Right cardiac atrium (tissue), 5 donors: ENCODE results near the gene EIF4H. TPM values are rescaled to one million over a fixed set of nuclear protein-coding genes. Genes with fewer than 3 reads are reported as not detected.
"Not testable (repeated sequence)": the region's sequence is repeated elsewhere in the genome, so short reads cannot be mapped to it uniquely, and the experiment has no call there.

Experiments used
- ATAC-seq, 2 donors: fragments of 200-7000 bp; cut with Tn5 transposase; one replicate each; pipeline versions ENCODE4 v1.8.0 to v1.9.1; 2020; ENCODE audit warnings: moderate library complexity in 2 of 2, mild to moderate bottlenecking in 1 of 2
- DNase-seq, 3 donors: peaks; one replicate each; pipeline ENCODE4 v3.0.0-alpha.2; 2020
- H3K27ac ChIP-seq: one replicate; pipeline ENCODE4 v1.5.1; 2013; ENCODE audit warnings: mild to moderate bottlenecking, low read length, control low read depth, moderate library complexity
- H3K27me3 ChIP-seq: one replicate; pipeline ENCODE4 v1.6.1; 2013; ENCODE audit not compliant: control insufficient read depth, insufficient read depth
- H3K4me1 ChIP-seq: one replicate; pipeline ENCODE4 v1.6.1; 2013; ENCODE audit warnings: low read length; ENCODE audit not compliant: control insufficient read depth, insufficient read depth
- H3K4me3 ChIP-seq: one replicate; pipeline ENCODE4 v1.5.1; 2013; ENCODE audit warnings: low read length, control low read depth
- H3K9me3 ChIP-seq: one replicate; pipeline ENCODE4 v1.6.1; 2013; ENCODE audit warnings: low read length; ENCODE audit not compliant: control insufficient read depth
- WGBS: extraction: QIAGEN DNeasy Blood & Tissue Kit; methylation state at CpG from one replicate; pipeline ENCODE4 v1.1.7; 2013; 5-methylcytosine and 5-hydroxymethylcytosine counted together
- intact Hi-C, 4 donors: fragments of 100-400 bp; cut with DNase I; formaldehyde crosslinking; loops; one replicate each; pipeline versions ENCODE4 v1.11.0 to v1.14.0; 2022 to 2023
- polyA plus RNA-seq: library from polyadenylated mRNA; stranded (reverse); fragments of 200-250 nt; gene quantifications from one replicate; pipeline ENCODE4 v1.2.3, GENCODE V29; 2013
- total RNA-seq, 4 donors: library from RNA; stranded (reverse); fragmentation: NEBNext Ultra II Directional; extraction: Animal tissue kit (Norgen Biotek cat#: 25700); gene quantifications; one replicate each; pipeline ENCODE4 v1.2.1, GENCODE V29; 2021
- donor health status: healthy with polysubstance abuse.
- donor health status: DM: no; HTN: yes; CAD: no.
- donor health status: DM: no; HTN: no; CAD: no.
- donor health status: DM: no; HTN: yes; CAD: no; lungs with severe emphysema.
- donor health status: DM: yes; HTN: yes; CAD: no.

EIF4H gene
- total and polyA plus RNA-seq, 5 donors = 139 to 223 (median 202) TPM

GRCh38 chr7:74197449-74198124, 23.4 kb downstream of the EIF4H start:
- DNase-seq = no peak
- 97% methylated on average over 9 of the region's 9 CpGs for WGBS
- no peak for ATAC-seq

GRCh38 chr7:74199551-74200355, 25.6 kb downstream of the EIF4H start:
- H3K4me1 ChIP-seq = no peaks in the 10 kb centered on the region
- no peak for ATAC-seq
- no peak overlapping the region for H3K4me3 ChIP-seq
- WGBS = 82% methylated on average over 19 of the region's 19 CpGs
- no peaks in the 10 kb centered on the region for H3K27me3 ChIP-seq
- no peak for DNase-seq
- intact Hi-C loops = loop anchor here (10.0 kb wide), 2 partner anchors 135 to 335 kb away; partner anchors contain the start of gene TMEM270 (in 2 of the 4)
- H3K27ac ChIP-seq = no peak overlapping the region
- H3K9me3 ChIP-seq = no peaks in the 10 kb centered on the region

More at GRCh38 chr7:74197449-74198124, 23.4 kb downstream of the EIF4H start:
- H3K27me3 ChIP-seq = no peaks in the 10 kb centered on the region
- H3K9me3 ChIP-seq = no peaks in the 10 kb centered on the region
- H3K4me3 ChIP-seq = no peak overlapping the region
- no peaks in the 10 kb centered on the region for H3K4me1 ChIP-seq
- intact Hi-C loops = no loop called here
- H3K27ac ChIP-seq = no peak overlapping the region

GRCh38 chr7:74202841-74203556, 28.8 kb downstream of the EIF4H start:
- no peaks in the 10 kb centered on the region for H3K4me1 ChIP-seq
- no peaks in the 10 kb centered on the region for H3K27me3 ChIP-seq
- ATAC-seq (no peak), DNase-seq (peak in 2 of 3 donors; percentile 18 to 48)
- H3K9me3 ChIP-seq = no peaks in the 10 kb centered on the region
- no peak overlapping the region for H3K27ac ChIP-seq
- H3K4me3 ChIP-seq = no peak overlapping the region
- intact Hi-C loops = loop anchor here (10.0 kb wide), 2 partner anchors 138 to 338 kb away; partner anchors contain the start of gene TMEM270 (in 2 of the 4)
- 46% methylated on average over 12 of the region's 12 CpGs for WGBS

- no peaks in the 10 kb centered on the region for H3K4me1 ChIP-seq
- intact Hi-C loops = loop anchor here (10.0 kb wide), 2 partner anchors 139 to 339 kb away; partner anchors contain the start of gene TMEM270 (in 2 of the 4)
Observed at GRCh38 chr7:74203956-74204618, 29.9 kb downstream of the EIF4H start.

GRCh38 chr7:74206052-74206451, 31.9 kb downstream of the EIF4H start:
- H3K4me1 ChIP-seq, H3K9me3 ChIP-seq, ATAC-seq, H3K27ac ChIP-seq, H3K4me3 ChIP-seq, H3K27me3 ChIP-seq: not testable (repeated sequence)
- DNase-seq = peak in 1 of 3 donors; percentile 2
- 82% methylated on average over 10 of the region's 10 CpGs for WGBS
- intact Hi-C loops = loop anchor here (2.0 to 10.0 kb wide), 5 partner anchors 141 to 341 kb away; partner anchors contain the start of gene TMEM270 (in 2 of the 4)

More at GRCh38 chr7:74203956-74204618, 29.9 kb downstream of the EIF4H start:
- no peak overlapping the region for H3K4me3 ChIP-seq
- WGBS = 85% methylated on average over 1 of the region's 1 CpG
- DNase-seq (no peak), ATAC-seq (no peak)
- H3K27me3 ChIP-seq = no peaks in the 10 kb centered on the region
- no peaks in the 10 kb centered on the region for H3K9me3 ChIP-seq
- no peak overlapping the region for H3K27ac ChIP-seq

- ATAC-seq = peak; percentile 74 to 86
- 17% methylated on average over 23 of the region's 23 CpGs for WGBS
- no peaks in the 10 kb centered on the region for H3K9me3 ChIP-seq
- H3K27ac ChIP-seq = no peak overlapping the region
- intact Hi-C loops = loop anchor here (2.0 to 10.0 kb wide), 5 partner anchors 142 to 342 kb away; partner anchors contain the start of gene TMEM270 (in 2 of the 4)
- no peaks in the 10 kb centered on the region for H3K27me3 ChIP-seq
- no peaks in the 10 kb centered on the region for H3K4me1 ChIP-seq
- DNase-seq = peak; percentile 86 to 95 (median 94)
- H3K4me3 ChIP-seq = no peak overlapping the region
Observed at GRCh38 chr7:74206589-74207120, 32.5 kb downstream of the EIF4H start.

GRCh38 chr7:74207586-74207985, 33.4 kb downstream of the EIF4H start:
- Histone ChIP-seq H3K27me3 (no peaks in the 10 kb centered on the region), H3K27ac (no peak overlapping the region), H3K4me1 (no peaks in the 10 kb centered on the region), H3K4me3 (no peak overlapping the region), H3K9me3 (no peaks in the 10 kb centered on the region)
- DNase-seq = peak in 2 of 3 donors; percentile 12 to 41
- 86% methylated on average over 11 of the region's 11 CpGs for WGBS
- ATAC-seq = no peak
- intact Hi-C loops = loop anchor here (2.0 to 10.0 kb wide), 5 partner anchors 143 to 343 kb away; partner anchors contain the start of gene TMEM270 (in 2 of the 4)

GRCh38 chr7:74208241-74208640, 34.1 kb downstream of the EIF4H start:
- intact Hi-C loops = loop anchor here (5.0 to 10.0 kb wide), 4 partner anchors 143 to 343 kb away; partner anchors contain the start of gene TMEM270 (in 2 of the 4)
- not testable (repeated sequence) for DNase-seq, H3K4me3 ChIP-seq, H3K27ac ChIP-seq, H3K27me3 ChIP-seq, H3K9me3 ChIP-seq, H3K4me1 ChIP-seq, ATAC-seq
- 93% methylated on average over 7 of the region's 7 CpGs for WGBS

GRCh38 chr7:74212661-74213060, 38.5 kb downstream of the EIF4H start:
- WGBS = 84% methylated on average over 11 of the region's 11 CpGs
- intact Hi-C loops = no loop called here
- DNase-seq (no peak), ATAC-seq (no peak)
- Histone ChIP-seq H3K9me3 (no peaks in the 10 kb centered on the region), H3K27me3 (no peaks in the 10 kb centered on the region), H3K27ac (no peak overlapping the region), H3K4me1 (no peaks in the 10 kb centered on the region), H3K4me3 (no peak overlapping the region)
